GM12891 (cell line): ENCODE results near the gene HDAC6.

ENCODE experiments used
- DNase-seq: peaks from one replicate; pipeline ENCODE4 v3.0.0; 2011; ENCODE audit warnings: low spot score; ENCODE audit not compliant: insufficient read length
- FAIRE-seq: peaks from 2 replicates; lab custom pipeline; 2011; peaks lifted over from hg19 to GRCh38; lab: Jason Lieb, UNC
- PAX5 ChIP-seq: IDR thresholded peaks from 2 replicates; pipeline ENCODE4 v1.6.1; 2011; ENCODE audit warnings: low read length, moderate library complexity, mild to moderate bottlenecking; ENCODE audit not compliant: insufficient read depth, severe bottlenecking
- POLR2A ChIP-seq: IDR thresholded peaks from 2 replicates; pipeline ENCODE4 v1.6.1; 2011; ENCODE audit warnings: low read depth, low read length, control low read depth
- POLR2AphosphoS5 ChIP-seq: IDR thresholded peaks from 2 replicates; pipeline ENCODE4 v1.6.1; 2011; ENCODE audit warnings: low read depth, low read length, control low read depth
- POU2F2 ChIP-seq: IDR thresholded peaks from 2 replicates; pipeline ENCODE4 v1.6.1; 2011; ENCODE audit warnings: low read depth, mild to moderate bottlenecking, control low read depth, low read length, moderate library complexity
- SPI1 ChIP-seq: IDR thresholded peaks from 2 replicates; pipeline ENCODE4 v1.6.1; 2011; ENCODE audit warnings: low read depth, low read length, control low read depth
- TAF1 ChIP-seq: IDR thresholded peaks from 2 replicates; pipeline ENCODE4 v1.6.1; 2011; ENCODE audit warnings: low read depth, low read length, control low read depth

The HDAC6 gene

GRCh38 chrX:48779399-48779798 lies 22.5 kb upstream of the HDAC6 start:
- no peak for DNase-seq
- FAIRE-seq: no peak
- no peak for TF ChIP-seq POLR2A
- no peak for TF ChIP-seq POLR2AphosphoS5
- TF ChIP-seq TAF1: no peak
- no peak for TF ChIP-seq POU2F2
- TF ChIP-seq PAX5: no peak
- TF ChIP-seq SPI1: no peak

DNA sequence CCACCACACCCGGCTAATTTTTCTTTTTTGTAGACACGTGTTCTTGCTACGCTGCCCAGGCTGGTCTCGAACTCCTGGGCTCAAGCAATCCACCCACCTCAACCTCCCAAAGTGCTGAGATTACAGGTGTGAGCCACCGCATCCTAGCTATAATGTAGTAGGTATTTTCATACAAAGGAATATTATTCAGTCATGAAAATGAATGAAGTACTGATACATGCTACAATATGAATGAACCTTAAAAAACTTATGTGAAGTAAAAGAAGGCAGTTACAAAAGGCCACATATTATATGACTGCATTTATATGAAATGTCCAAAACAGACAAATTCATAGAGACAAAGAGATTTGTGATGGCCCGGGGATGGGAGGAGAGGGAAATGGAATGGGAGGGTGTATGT lies 20.2 kb upstream of the HDAC6 start:
- no peak for DNase-seq
- FAIRE-seq: no peak
- TF ChIP-seq POLR2AphosphoS5 (no peak), PAX5 (no peak), SPI1 (no peak), POU2F2 (no peak), POLR2A (no peak), TAF1 (no peak)

DNA sequence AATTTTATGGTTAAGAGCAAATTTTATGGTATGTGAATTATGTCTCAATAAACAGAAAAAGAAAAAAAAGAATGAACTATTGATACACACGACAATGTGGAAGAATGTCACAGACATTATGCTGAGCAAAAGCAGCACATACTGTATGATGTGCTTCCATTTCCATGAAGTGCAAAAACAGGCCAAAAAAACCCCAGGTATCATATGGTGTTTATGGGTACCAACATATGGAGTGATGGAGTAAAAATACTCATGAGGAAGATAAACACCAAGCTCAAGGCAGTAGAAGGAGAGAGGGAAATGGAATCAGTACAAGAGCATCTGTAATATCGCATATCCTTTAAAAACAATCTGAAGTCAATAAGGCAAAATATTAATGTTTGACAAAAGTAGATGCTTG lies 19.7 kb upstream of the HDAC6 start:
- TF ChIP-seq POU2F2 (no peak), POLR2AphosphoS5 (no peak), TAF1 (no peak), SPI1 (no peak), POLR2A (no peak), PAX5 (no peak)
- no peak for DNase-seq
- FAIRE-seq: no peak

DNA sequence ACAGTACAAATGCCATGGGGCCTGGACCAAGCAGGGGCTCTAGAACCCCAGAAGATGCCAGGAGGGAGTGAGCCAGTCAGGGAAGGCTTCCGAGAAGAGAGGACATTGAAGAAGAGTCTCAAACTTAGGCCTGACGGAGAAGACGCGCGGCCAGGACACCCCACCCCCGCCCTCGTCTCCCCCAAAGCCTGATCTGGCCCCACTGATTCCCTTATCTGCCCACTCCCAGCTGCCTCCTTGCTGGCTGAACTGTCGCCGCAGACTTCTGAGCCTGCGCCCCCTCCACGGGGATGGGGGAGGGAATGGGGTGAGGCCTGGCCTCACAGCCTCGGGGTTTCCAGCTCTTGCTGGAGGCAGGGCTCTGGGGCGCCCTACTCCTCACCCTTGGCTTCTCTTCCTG lies 19.1 kb upstream of the HDAC6 start:
- DNase-seq: no peak
- TF ChIP-seq PAX5: no peak
- TF ChIP-seq POLR2A: no peak
- TF ChIP-seq POU2F2: no peak
- no peak for TF ChIP-seq POLR2AphosphoS5
- no peak for TF ChIP-seq TAF1
- no peak for TF ChIP-seq SPI1
- FAIRE-seq: no peak

DNA sequence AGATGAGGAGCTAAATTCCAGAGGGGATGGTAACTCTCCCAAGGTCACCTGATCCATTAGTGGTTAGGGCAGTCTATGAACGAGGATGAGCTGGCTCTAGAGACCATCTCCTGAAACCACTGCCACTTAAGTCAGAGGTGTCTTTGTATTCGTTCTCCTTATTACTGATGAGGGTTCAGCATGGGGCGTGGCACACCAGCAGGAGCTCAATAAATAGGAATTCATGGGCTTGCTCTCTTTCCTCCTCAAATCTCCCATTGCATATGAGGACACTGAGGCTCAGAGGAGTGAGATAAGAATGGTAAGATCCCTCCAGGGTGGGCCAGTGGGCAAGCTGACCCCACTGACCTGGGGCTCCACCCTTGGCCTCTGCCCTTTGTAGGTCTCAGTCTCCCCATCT lies 17.1 kb upstream of the HDAC6 start:
- TF ChIP-seq SPI1: no peak
- no peak for TF ChIP-seq TAF1
- no peak for TF ChIP-seq PAX5
- no peak for TF ChIP-seq POLR2A
- TF ChIP-seq POU2F2: no peak
- TF ChIP-seq POLR2AphosphoS5: no peak
- FAIRE-seq: no peak
- DNase-seq: no peak

DNA sequence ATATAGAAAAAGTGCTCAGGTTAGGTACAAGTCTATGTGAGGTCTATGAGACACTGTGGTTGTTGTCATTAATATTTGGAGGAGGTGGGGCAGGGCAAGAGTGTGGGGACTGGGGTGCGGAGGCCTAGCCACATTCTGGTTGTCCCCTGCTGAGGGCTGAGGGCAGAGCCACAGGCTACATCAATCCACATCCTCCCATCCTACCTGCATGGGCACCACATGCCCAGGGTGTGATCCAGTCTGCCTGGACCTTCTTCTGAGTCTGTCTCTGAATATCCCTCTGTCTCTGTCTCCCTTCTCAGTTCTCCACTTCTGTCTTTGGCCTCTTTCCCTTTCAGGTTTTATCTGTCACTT lies 16.7 kb upstream of the HDAC6 start:
- TF ChIP-seq POLR2AphosphoS5 (no peak), TAF1 (no peak), SPI1 (no peak), POU2F2 (no peak), PAX5 (no peak), POLR2A (no peak)
- FAIRE-seq: no peak
- DNase-seq: no peak

DNA sequence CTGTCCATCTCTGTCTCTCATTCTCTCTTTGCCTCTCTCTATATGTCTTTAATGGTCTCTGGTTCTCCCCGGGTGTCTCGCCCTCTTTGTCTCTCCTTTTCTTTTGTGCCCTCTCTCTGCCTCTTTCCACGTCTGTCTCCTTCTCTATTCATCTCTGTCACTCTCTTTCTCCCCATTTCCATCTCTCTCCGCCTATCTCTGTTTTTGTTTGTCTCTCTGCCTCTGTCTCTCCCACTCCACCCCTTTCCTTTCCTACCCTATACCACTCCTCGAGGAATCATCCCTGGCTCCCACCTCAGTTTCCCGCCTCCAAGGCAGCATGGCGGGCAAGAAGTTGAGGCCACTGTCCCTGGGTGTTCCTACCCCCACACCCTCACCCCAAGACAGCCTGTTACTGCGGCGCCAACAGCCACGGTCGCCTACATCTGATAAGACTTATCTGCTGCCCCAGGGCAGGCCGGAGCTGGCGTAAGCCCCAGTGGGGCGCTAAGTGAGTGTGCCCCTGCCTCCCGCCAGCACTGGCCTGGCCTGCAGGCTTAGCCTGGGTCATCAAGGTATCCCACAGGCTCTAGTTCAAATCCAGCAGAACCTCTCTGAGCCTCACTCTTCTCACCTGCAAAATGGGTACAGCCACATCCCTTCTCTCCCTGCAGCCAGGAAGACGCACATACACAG lies 16.2 kb upstream of the HDAC6 start:
- no peak for FAIRE-seq
- TF ChIP-seq TAF1: no peak
- TF ChIP-seq PAX5: no peak
- no peak for TF ChIP-seq POLR2AphosphoS5
- no peak for TF ChIP-seq POLR2A

GRCh38 chrX:48786341-48786800 lies 15.5 kb upstream of the HDAC6 start, which contains the start of gene GATA1:
GATA1 (plus strand) TSS chrX:48786590; CDS start chrX:48791110, 4,520 bp downstream.
- TF ChIP-seq SPI1 (no peak), TAF1 (no peak), POLR2AphosphoS5 (no peak), POLR2A (no peak), PAX5 (no peak), POU2F2 (no peak)
- no peak for FAIRE-seq
- no peak for DNase-seq

More for the DNA sequence above, 16.2 kb upstream of the HDAC6 start:
- no peak for DNase-seq

GRCh38 chrX:48786825-48787504 lies 14.9 kb upstream of the HDAC6 start:
- FAIRE-seq: no peak
- no peak for DNase-seq
- no peak for TF ChIP-seq SPI1
- no peak for TF ChIP-seq POLR2AphosphoS5
- TF ChIP-seq PAX5: no peak
- TF ChIP-seq POLR2A: no peak
- TF ChIP-seq POU2F2: no peak
- TF ChIP-seq TAF1: no peak
